Activated naive CD8-positive, alpha-beta T cell (primary cell): ENCODE measurements around the gene SIDT2.

Experiments
- H3K27ac Mint-ChIP-seq: one replicate; pipeline ENCODE4 v1.8.0; 2021; ENCODE audit warnings: mixed read lengths
- H3K27me3 Mint-ChIP-seq: one replicate; pipeline ENCODE4 v1.8.0; 2021; ENCODE audit warnings: mixed read lengths
- H3K36me3 Mint-ChIP-seq: one replicate; pipeline ENCODE4 v1.8.0; 2021; ENCODE audit warnings: mixed read lengths
- H3K4me1 Mint-ChIP-seq: one replicate; pipeline ENCODE4 v1.8.0; 2021; ENCODE audit warnings: low read depth, mixed read lengths
- H3K4me3 Mint-ChIP-seq: one replicate; pipeline ENCODE4 v1.8.0; 2021; ENCODE audit warnings: mild to moderate bottlenecking, mixed read lengths
- H3K9me3 Mint-ChIP-seq: one replicate; pipeline ENCODE4 v1.8.0; 2021; ENCODE audit warnings: low read depth, mixed read lengths

Gene SIDT2

GRCh38 chr11:117159892-117160291 lies 18.7 kb upstream of the SIDT2 start:
- peak overlapping the region; percentile 58 for H3K27ac Mint-ChIP-seq

GRCh38 chr11:117160826-117161225 lies 17.7 kb upstream of the SIDT2 start:
- no peak overlapping the region for H3K4me3 Mint-ChIP-seq
- H3K4me1 Mint-ChIP-seq, result peaks cover 23% of the 10 kb centered on the region
- peak overlapping the region; percentile 68 for H3K27ac Mint-ChIP-seq
- no peaks in the 10 kb centered on the region for H3K27me3 Mint-ChIP-seq
- H3K36me3 Mint-ChIP-seq, result peaks cover 4% of the 10 kb centered on the region
- no peaks in the 10 kb centered on the region for H3K9me3 Mint-ChIP-seq

More at GRCh38 chr11:117159892-117160291, 18.7 kb upstream of the SIDT2 start:
- no peaks in the 10 kb centered on the region for H3K27me3 Mint-ChIP-seq
- no peaks in the 10 kb centered on the region for H3K9me3 Mint-ChIP-seq
- peaks cover 26% of the 10 kb centered on the region for H3K4me1 Mint-ChIP-seq
- no peak overlapping the region for H3K4me3 Mint-ChIP-seq
- peaks cover 2% of the 10 kb centered on the region for H3K36me3 Mint-ChIP-seq

- H3K4me3 Mint-ChIP-seq, result no peak overlapping the region
- no peaks in the 10 kb centered on the region for H3K4me1 Mint-ChIP-seq
- H3K27me3 Mint-ChIP-seq, result no peaks in the 10 kb centered on the region
- no peaks in the 10 kb centered on the region for H3K9me3 Mint-ChIP-seq
- peaks cover 4% of the 10 kb centered on the region for H3K36me3 Mint-ChIP-seq
- H3K27ac Mint-ChIP-seq, result no peak overlapping the region
Measured at GRCh38 chr11:117166491-117166890, 12.1 kb upstream of the SIDT2 start.

GRCh38 chr11:117169736-117170135 lies 8.8 kb upstream of the SIDT2 start:
- Mint-ChIP-seq H3K36me3 (peaks cover 4% of the 10 kb centered on the region), H3K4me3 (no peak overlapping the region), H3K27me3 (no peaks in the 10 kb centered on the region), H3K4me1 (peaks cover 4% of the 10 kb centered on the region), H3K9me3 (no peaks in the 10 kb centered on the region), H3K27ac (no peak overlapping the region)

- Mint-ChIP-seq H3K36me3 (peaks cover 4% of the 10 kb centered on the region), H3K27me3 (no peaks in the 10 kb centered on the region)
Measured at GRCh38 chr11:117170210-117170609, 8.3 kb upstream of the SIDT2 start.

GRCh38 chr11:117171007-117171403 lies 7.5 kb upstream of the SIDT2 start:
- peak overlapping the region; percentile 50 for H3K27ac Mint-ChIP-seq
- peaks cover 4% of the 10 kb centered on the region for H3K4me1 Mint-ChIP-seq
- no peaks in the 10 kb centered on the region for H3K27me3 Mint-ChIP-seq
- H3K4me3 Mint-ChIP-seq, result no peak overlapping the region
- peaks cover 2% of the 10 kb centered on the region for H3K36me3 Mint-ChIP-seq
- no peaks in the 10 kb centered on the region for H3K9me3 Mint-ChIP-seq

More at GRCh38 chr11:117170210-117170609, 8.3 kb upstream of the SIDT2 start:
- Mint-ChIP-seq H3K9me3 (no peaks in the 10 kb centered on the region), H3K4me3 (no peak overlapping the region), H3K27ac (no peak overlapping the region), H3K4me1 (peaks cover 4% of the 10 kb centered on the region)

- H3K27me3 Mint-ChIP-seq, result no peaks in the 10 kb centered on the region
- H3K9me3 Mint-ChIP-seq, result no peaks in the 10 kb centered on the region
- peaks cover 4% of the 10 kb centered on the region for H3K4me1 Mint-ChIP-seq
- no peak overlapping the region for H3K4me3 Mint-ChIP-seq
- H3K27ac Mint-ChIP-seq, result peak overlapping the region; percentile 50
- peaks cover 2% of the 10 kb centered on the region for H3K36me3 Mint-ChIP-seq
Measured at GRCh38 chr11:117171404-117172061, 7.0 kb upstream of the SIDT2 start.

GRCh38 chr11:117172724-117173421 lies 5.7 kb upstream of the SIDT2 start:
- Mint-ChIP-seq H3K4me3 (no peak overlapping the region), H3K9me3 (no peaks in the 10 kb centered on the region), H3K27ac (peak overlapping the region; percentile 80), H3K36me3 (peaks cover 2% of the 10 kb centered on the region), H3K27me3 (no peaks in the 10 kb centered on the region), H3K4me1 (peaks cover 7% of the 10 kb centered on the region)

GRCh38 chr11:117175104-117175503 lies 3.4 kb upstream of the SIDT2 start:
- no peak overlapping the region for H3K4me3 Mint-ChIP-seq
- no peaks in the 10 kb centered on the region for H3K9me3 Mint-ChIP-seq
- peaks cover 20% of the 10 kb centered on the region for H3K4me1 Mint-ChIP-seq
- peaks cover 2% of the 10 kb centered on the region for H3K36me3 Mint-ChIP-seq
- H3K27me3 Mint-ChIP-seq, result no peaks in the 10 kb centered on the region
- no peak overlapping the region for H3K27ac Mint-ChIP-seq

GRCh38 chr11:117175781-117176180 lies 2.8 kb upstream of the SIDT2 start:
- no peaks in the 10 kb centered on the region for H3K27me3 Mint-ChIP-seq
- no peak overlapping the region for H3K27ac Mint-ChIP-seq
- no peak overlapping the region for H3K4me3 Mint-ChIP-seq
- H3K9me3 Mint-ChIP-seq, result no peaks in the 10 kb centered on the region
- H3K36me3 Mint-ChIP-seq, result peaks cover 2% of the 10 kb centered on the region
- peaks cover 24% of the 10 kb centered on the region for H3K4me1 Mint-ChIP-seq

- Mint-ChIP-seq H3K27ac (no peak overlapping the region), H3K4me3 (no peak overlapping the region), H3K36me3 (peaks cover 2% of the 10 kb centered on the region), H3K27me3 (no peaks in the 10 kb centered on the region), H3K9me3 (no peaks in the 10 kb centered on the region), H3K4me1 (peaks cover 28% of the 10 kb centered on the region)
Measured at GRCh38 chr11:117176186-117176585, 2.4 kb upstream of the SIDT2 start.

- Mint-ChIP-seq H3K27ac (peak overlapping the region; percentile 79), H3K4me1 (peaks cover 25% of the 10 kb centered on the region), H3K9me3 (no peaks in the 10 kb centered on the region), H3K27me3 (no peaks in the 10 kb centered on the region), H3K4me3 (peak overlapping the region; percentile 92), H3K36me3 (peaks cover 2% of the 10 kb centered on the region)
Measured at GRCh38 chr11:117177534-117178209, 871 bp upstream of the SIDT2 start.

- Mint-ChIP-seq H3K36me3 (peaks cover 2% of the 10 kb centered on the region), H3K4me1 (peaks cover 25% of the 10 kb centered on the region), H3K4me3 (peak overlapping the region; percentile 92), H3K27ac (peak overlapping the region; percentile 77), H3K9me3 (no peaks in the 10 kb centered on the region), H3K27me3 (no peaks in the 10 kb centered on the region)
Measured at GRCh38 chr11:117179048-117179999, 781 bp downstream of the SIDT2 start.

- H3K4me1 Mint-ChIP-seq, result peaks cover 25% of the 10 kb centered on the region
- H3K4me3 Mint-ChIP-seq, result peak overlapping the region; percentile 92
- H3K27ac Mint-ChIP-seq, result no peak overlapping the region
- H3K9me3 Mint-ChIP-seq, result no peaks in the 10 kb centered on the region
- peaks cover 2% of the 10 kb centered on the region for H3K36me3 Mint-ChIP-seq
- no peaks in the 10 kb centered on the region for H3K27me3 Mint-ChIP-seq
Measured at GRCh38 chr11:117180020-117180419, 1.5 kb downstream of the SIDT2 start.
